HG03378 (cell line): ENCODE measurements around the gene TMEM175.
"Not testable (repeated sequence)": the region's sequence is repeated elsewhere in the genome, so short reads cannot be mapped to it uniquely, and the experiment has no call there.

Experiments
- ATAC-seq: cut with Tn5 transposase; IDR thresholded peaks from one replicate; pipeline ENCODE4 v1.9.1; 2021; ENCODE audit warnings: mild to moderate bottlenecking, moderate library complexity; ENCODE audit not compliant: unreplicated experiment

TMEM175 gene

DNA sequence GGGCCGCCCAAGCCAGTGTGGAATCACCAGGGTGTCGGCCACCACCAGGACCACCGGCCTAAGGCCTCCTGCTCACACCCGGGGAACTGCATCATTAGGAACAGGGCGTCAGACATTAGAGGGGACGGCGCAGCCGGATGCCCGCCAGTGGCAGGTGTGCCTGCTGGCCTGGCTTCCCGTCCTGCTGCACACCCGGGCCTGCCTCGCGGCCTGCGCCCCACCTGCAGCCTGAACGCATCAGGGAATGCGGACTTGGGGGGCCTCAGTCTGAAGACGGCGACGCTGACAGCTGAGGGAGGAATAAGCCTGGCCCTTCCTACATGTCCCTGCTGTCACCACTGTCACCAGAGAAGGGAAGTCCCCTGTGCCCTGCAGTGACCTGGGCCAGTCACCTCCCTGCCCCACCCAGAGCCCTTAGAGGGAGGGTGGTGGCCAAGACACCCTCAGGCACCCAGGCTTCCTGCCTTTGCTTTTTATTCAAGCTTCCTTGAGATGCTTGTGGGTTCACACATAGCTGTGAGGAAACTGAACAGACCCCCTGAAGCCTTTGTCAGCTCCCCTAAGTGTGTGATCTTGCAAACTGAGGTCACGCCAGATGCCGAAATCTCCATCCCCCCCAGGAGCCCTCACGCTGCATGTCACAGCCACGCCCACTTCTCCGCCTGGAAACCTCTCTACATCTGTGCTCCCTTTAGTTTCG is 37.9 kb downstream of the TMEM175 start:
- ATAC-seq, result no peak

DNA sequence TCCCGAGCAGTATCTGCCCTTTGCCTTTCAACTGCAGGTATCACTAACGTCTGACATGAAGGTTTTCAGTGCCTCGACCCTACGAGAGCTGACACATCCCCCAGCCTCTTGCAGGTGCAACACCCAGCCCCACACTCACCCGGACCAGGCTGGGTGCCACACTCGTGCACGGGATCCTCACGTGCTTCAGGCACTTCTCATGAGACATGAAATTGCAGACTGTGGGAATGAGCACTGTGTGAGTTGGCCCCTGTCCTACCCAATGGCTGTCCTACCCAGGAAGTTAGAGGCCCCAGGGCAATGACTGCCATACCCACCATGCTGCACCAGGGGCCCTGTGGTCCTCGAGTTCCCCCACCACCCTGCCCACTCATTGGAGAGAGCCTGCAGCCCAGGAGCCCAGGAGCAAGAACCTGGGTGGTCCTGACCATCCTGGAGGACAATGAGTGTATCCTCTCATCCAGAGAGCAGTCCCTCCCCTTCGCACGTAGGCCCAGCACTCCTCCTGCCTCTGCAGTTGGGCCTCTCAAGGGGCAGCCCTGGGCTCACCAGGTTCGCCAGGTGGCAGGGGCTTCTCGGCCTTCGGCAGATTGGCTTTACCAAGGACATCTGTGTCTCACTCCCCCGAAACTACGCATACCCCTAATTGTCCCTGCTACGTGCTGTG is 38.7 kb downstream of the TMEM175 start:
- ATAC-seq, result no peak

DNA sequence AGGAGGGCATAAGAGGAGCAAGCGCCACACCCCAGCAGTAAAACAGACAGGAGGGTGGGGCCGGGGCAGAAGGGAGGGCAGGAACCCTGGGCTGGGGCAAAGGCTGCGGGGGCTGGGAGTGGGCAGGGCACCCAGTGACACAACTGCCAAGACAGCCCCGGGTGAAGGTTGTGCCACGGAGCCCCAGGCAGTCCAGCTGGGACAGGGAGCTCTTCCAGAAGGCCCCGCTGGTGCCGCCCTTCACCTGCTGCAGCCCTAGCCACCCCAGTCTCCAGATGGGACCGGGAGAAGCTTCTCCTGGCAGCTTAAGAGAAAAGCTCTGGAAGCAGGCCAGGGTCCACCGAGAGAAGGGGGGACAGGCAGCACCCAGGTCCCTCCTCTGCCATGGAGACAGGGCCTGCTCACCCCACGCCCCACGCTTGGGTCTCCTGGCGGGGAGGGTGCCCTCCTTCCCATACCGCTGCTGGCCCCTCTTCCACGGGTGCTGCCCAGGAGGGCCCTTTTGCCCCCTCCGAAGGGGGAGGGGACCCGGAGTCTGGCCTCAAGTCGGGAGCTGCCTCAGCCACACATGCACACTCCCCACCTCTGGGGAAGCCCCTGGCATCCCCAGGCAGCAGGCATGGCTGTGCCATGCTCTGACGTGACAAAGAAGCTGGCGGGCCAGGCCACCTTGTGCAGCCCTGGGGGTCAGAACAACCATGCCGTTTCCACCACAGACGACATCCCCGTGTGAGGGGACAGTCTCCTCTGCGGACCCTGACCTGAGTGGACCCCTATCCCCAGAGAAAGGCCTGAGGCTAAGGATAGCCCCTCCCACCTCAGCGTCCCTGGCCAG is 39.6 kb downstream of the TMEM175 start:
- no peak for ATAC-seq

DNA sequence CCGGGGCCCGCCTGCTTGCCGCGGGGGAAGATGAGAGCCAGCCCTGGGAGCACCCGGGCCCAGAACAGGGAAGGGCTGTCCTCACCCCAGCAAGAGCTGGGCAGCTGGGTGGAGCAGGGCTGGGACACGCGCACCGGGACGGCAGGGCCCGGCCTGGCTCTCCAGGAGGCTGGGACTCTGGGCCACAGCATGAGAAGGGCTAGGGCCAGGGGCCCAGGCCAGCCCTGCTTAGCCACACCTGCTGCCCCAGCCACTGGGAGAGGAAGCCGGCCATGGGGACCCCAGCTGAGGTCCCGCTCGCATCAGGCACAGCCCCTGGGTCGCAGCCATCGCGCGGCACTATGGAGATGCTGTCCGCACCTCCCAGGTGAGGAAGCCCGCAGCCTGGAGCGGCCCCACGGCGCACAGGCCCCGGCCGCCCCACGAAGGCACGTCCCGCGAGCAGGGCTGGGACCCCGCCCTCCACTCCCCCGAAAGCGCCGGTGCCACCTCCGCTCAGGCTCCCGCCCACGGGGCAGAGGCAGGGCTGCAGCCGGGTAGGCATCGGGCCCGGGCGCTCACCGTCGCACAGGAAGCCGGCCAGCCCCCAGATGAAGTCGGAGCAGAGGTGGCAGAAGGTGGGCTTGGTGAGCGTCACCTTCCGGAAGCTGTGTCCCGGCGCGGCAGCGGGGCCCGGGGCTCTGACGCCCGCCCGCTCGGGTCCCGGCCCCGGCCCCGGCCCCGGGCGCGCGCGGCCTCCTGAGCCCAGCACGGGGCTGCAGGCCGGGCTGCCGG is 40.6 kb downstream of the TMEM175 start:
- ATAC-seq, result no peak

DNA sequence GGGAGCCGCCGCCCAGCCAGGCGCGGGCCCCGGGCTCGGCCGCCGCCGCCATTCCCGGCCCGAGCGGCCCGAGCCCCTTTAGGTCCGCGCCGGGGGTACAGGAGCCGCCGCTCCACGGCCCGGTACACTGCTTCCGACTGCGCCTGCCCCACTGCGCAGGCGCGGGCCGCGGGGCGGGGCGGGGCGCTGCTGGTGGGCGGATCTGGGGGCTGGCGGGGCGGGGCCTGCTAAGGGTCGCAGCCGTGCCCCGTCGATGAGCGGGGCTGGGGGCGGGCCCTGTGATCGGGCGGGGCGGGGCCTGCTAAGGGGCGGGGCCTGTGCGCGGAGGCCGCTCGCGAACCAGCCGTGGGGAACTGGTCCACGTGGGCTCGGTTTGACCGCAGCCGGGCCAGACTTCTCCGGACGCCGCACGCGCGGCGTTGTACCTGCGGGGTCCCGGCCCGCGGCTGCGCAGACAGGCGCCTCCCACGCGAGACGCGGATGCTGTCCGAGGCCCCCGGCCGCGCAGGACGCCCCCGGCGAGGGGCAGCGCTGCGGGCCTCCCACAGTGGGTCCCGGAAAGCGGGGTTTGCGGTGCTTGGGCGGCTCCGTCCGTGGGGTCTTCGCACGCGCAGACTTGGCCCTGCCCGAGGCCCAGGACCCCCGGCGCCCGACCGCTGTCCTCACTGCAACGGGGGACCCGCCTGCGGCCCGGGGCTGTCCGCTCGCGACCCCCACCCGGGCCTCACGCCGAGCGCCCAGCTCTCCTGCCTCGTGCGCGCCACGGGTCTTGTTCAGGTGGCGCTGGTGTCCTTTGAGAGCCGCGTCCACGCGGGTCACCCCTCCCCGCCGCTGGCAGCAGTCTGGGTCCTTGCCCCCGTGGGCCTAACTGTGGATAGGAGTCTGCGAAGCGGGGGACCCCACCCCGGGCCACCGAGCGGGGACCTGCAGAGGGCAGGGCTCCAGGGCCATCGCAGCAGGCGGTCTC is 41.5 kb downstream of the TMEM175 start, which contains the start of gene DGKQ:
Gene DGKQ (minus strand): TSS at position 139 of the 967 bp plus-strand sequence. CDS start 87 bp downstream, at position 52.
- ATAC-seq, result no peak

DNA sequence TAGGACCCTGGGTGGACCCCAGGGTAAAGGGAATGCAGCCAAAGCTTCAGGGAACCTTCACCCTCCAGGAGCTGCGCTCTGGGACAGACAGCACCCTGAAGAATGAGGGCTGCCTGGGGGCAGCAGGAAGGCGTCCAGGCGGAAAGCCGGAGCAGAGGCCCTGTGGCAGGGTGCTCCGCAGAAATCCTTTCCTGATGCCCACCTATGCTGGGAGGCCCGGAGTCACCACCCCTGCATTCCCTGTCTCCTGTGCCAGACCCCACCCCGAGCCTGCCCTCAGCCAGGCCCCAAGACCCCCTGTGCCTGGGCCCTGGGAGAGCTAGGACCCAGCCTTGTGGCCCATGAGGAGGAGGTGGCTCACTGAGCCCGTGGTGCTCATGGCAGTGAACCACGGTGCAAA is 42.4 kb downstream of the TMEM175 start:
- ATAC-seq, result no peak

DNA sequence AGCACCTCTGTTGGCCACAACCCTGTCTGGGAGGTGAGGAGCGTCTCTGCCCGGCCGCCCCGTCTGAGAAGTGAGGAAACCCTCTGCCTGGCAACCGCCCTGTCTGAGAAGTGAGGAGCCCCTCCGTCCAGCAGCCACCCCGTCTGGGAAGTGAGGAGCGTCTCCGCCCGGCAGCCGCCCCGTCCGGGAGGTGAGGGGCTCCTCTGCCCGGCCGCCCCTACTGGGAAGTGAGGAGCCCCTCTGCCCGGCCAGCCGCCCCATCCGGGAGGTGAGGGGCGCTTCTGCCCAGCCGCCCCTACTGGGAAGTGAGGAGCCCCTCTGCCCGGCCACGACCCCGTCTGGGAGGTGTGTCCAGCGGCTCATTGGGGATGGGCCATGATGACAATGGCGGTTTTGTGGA is 43.8 kb downstream of the TMEM175 start:
- not testable (repeated sequence) for ATAC-seq

DNA sequence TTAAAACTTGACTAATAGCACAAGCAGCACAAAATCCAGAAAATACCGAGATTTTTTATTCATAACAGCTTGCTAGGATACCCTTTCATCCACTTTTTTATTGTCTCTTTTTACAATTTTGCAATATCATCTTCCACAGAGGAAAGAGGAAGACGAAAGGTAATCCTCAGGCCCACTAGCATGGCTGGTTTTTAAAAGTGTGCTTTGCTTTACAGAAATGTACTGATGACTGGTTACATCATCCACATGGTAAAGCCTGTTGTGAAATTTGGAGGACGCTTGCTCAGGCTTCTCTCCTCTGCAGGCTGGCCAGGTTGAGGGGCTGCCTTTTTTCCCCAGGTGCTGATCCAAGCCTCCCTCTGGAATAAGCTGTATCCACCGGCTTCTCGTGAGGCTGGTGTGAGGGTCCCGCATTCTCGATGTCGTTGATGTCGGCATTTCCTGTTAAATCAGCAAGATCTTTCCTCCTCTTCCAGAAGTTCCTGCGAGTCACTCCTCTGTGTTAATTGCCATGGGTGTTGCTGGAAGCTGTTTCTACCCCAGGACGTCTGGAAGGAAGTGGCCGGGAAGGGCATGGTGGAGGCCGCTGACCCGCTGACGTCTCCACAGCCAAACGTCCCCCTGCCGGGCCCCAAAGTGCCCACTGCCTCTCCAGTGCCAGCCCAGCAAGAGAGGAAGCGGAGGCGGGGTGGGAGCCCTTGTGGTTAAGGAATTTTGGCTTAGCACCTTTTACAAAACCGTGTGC is 46.9 kb downstream of the TMEM175 start:
- ATAC-seq, result no peak

DNA sequence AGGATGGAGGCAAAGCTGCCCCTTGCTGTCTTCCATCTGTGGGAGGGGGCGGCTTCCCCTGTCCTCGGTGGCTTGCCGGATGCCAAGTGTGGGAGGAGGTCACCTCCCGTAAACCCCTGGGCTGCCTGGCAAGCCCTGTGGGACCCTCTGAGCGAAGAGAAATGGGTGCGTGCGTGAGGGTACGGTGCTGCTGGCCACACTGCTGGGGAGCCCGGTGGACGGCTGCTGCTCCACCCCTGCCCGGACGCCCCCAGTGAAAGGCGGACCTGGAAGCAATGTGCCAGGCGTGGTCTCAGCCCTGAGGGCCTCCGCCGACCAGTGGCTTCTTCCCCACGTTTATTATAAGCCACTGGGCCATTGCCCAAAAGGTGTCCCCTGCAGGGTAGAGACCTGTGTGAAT is 50.0 kb downstream of the TMEM175 start:
- no peak for ATAC-seq

DNA sequence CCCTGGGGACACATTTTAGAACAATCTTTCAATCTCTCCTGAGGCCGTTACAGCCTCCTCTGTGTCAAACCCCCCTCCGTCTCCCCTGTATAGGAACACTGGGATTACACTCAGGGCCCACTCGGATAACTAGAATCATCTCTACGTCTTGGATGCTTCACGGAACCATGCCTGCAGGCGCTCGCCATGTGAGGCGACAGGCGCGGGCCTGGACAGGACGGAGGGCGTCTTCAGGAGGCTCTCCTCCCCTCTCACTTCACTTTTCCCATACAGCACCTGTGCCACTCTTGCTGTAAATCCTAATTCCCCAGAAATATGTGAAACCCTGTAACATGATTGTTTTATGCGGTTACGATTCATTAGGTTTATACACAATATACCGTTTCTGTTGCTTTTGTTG is 50.6 kb downstream of the TMEM175 start:
- no peak for ATAC-seq

DNA sequence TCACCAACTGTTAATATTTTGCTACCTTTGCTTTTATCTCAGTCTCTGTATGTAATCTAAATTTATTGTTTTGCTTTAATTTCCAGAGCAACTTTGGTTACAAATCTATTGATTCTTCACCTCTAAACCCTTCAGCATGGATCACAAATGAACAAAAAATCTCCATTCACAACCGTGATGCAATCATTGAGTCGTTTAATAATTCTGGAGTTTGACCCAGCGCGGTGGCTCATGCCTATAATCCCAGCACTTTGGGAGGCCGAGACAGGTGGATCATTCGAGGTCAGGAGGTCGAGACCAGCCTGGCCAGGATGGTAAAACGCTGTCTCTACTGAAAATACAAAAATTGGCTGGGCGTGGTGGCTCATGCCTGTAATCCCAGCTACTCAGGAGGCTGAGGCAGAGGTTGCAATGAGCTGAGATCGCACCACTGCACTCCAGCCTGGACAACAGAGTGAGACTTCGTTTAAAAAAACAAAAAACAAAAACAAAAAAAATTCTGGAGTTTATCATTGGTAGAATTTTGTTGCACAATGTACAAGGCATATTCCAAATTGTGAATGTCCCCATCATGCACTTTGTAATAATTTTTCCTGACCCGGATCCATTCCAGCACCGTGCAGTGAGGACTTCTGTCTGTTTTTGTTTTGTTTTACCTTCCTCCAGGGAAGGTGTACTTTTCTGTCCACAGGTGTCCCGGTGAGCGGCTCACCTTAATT is 52.2 kb downstream of the TMEM175 start:
- no peak for ATAC-seq

DNA sequence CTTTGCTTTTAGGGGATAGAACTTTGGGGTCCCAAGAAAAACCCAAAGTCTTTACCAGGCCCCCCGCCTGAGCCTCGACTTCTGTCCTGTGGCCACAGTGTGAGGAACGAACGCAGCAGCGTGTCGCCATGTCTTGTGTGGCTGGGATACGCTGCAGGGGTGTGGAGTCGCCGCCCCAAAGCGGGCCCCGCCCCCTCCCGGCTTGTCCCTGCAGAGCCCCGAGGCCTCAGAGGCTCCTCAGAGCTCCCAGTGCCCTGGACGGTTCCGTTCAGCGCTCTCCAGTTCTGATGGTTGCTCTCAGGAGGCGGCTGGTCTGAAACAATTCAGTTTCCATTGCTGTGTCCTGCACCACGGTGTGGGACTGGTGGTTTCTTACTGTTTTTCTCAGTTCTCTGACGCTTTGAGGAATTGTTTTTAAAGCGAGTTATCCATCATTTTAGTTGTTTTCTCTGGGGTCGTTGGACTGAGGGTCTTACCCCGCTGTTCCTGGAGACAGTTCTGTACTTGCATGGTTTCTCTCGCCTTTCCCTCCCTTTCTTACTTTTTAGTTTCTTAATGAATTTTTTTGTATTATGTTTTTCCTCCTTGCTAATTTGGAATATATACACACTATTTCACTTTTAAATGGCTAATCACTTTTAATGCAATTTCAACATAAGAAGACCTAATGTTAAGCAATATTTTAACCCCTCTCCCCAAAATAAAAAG is 53.0 kb downstream of the TMEM175 start:
- no peak for ATAC-seq

DNA sequence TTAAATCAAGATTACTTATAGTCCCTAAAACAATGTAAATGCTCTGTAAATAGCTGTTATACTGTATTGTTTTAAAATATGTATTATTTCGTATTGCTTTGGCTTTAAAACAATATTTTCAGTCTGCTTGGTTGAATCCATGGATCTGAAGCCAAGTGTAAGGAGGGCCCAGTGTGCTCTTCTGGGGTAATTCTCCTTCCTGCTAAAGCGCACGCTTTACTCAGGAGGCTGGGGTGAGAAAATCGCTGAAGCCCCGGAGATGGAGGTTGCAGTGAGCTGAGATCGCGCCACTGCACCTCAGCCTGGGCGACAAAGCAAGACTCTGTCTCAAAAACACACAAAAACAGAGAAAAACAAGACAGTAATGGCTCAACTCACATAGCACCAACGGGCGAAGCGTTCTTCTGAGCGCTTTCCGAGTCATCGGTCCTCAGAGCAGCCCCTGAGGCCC is 54.2 kb downstream of the TMEM175 start:
- no peak for ATAC-seq

DNA sequence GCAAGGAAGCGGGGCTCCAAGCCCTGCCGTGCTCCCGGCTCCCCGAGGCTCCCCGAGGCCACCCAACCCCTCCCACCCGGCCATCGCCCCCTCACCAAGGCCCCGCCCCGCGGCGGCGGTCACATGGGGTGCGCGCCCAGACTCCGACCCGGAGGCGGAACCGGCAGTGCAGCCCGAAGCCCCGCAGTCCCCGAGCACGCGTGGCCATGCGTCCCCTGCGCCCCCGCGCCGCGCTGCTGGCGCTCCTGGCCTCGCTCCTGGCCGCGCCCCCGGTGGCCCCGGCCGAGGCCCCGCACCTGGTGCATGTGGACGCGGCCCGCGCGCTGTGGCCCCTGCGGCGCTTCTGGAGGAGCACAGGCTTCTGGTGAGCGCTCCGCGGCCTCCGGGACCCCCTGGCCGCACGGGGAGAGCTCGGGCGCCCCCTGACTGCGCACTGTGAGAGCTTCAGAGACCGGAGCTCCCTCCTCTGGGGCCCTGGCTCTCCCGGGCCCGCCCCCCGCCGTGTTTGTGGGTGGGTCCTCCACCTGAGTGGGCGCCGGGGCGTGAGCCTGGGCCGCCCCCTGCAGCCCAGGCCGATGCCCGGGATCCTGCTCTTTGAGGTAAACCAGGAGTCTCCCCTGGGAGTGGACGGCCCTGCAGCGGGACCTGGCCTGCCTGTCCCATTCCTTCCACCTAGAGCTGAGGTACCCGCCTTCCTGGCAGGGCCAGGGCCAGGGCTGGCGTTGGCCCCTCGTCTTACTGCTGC is 54.8 kb downstream of the TMEM175 start, which contains the start of gene IDUA:
Gene IDUA (plus strand): TSS at position 166 of the 745 bp plus-strand sequence. CDS start 41 bp downstream, at position 207.
- ATAC-seq, result no peak

DNA sequence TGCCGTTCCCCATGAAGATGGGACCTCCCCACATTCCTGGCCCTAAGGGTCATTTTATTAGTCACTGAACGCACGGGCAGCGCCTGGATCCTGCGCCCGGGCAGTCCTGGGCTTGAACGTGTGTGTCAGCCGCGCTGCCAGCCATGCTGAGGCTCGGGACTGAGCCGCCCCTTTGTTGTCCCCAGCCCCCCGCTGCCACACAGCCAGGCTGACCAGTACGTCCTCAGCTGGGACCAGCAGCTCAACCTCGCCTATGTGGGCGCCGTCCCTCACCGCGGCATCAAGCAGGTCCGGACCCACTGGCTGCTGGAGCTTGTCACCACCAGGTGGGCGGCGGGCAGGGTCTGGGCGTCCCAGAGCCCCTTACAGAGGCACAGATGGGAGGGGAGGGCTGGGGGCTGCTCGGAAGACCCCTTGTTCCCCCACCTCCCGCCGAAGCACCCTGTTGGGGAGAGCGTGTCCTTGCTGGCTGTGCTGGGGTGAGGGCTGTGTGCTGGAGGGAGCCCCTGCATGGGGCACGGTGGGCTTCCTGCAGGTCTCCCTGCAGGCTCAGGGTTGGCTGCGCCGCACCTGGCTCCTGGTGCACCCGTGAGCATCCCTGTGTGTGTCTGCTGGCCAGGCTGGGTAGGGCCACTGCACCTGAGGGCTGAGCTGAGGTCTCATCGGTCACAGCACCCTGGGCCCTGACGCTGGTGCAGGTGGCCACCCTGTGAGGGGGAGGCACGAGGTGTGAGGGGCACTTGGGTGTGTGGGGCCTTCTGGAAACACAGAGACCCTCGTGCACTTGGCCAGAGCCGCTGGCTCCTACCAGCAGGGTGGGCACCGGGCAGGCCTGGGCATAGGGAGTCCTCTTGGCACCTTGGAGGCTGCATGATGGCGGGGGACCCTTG is 55.6 kb downstream of the TMEM175 start:
- no peak for ATAC-seq
